ENCODE data around the gene USP11. TPM values are rescaled to one million over a fixed set of nuclear protein-coding genes. Genes with fewer than 3 reads are reported as not detected.

The USP11 gene
- total and polyA plus RNA-seq, 2 of the 4 experiments (the other 2 are of a cell fraction), result 33.5 to 59.7 TPM

DNA sequence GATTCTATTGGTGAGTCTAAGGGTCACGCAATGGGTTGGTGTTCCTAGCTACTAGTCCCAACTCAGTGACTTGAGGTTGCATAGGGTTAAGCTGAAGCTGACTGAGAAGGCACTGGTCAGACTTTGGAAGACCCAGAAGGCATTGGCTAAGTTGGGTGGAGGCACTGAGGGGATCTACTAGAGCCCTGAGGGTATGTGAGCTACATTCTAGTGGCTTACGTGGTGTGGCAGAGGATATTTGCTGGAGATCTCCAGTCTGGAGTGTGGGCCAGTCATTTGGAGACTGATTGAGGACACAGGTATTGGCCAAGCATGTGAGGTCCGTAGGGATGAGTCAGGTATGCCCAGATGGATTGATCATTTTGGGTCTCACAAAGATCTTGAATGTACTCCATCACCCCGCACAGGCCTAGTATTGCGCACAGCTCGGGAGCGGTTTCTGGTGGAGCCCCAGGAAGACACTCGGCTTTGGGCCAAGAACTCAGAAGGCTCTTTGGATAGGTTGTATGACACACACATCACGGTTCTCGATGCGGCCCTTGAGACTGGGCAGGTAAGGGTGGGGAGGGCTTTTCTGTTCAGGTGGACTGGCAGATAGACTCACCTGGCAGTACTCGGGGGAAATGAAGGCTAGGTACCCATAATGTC is 7.2 kb downstream of the USP11 start:
- H3K18ac ChIP-seq (ENCODE audit: low read depth, low read length), result no peak overlapping the region
- H3K9me1 ChIP-seq (ENCODE audit: insufficient read depth, low read length), result peaks cover 8% of the 10 kb centered on the region; the same call in 1 of the 2 replicates
- no peak overlapping the region for H2AK5ac ChIP-seq (ENCODE audit: low read depth, low read length)
- H4K91ac ChIP-seq (ENCODE audit: insufficient read depth, low read depth, low read length), result no peak overlapping the region
- H3K9me3 ChIP-seq (ENCODE audit: control insufficient read depth, insufficient read depth, low read length), result peaks cover 4% of the 10 kb centered on the region; the same call in 1 of the 2 replicates
- TF ChIP-seq NFE2L2 (IDR thresholded peaks at IDR 0.05; ENCODE audit: low read depth, low read length) (no peak), CHD1 (IDR thresholded peaks at IDR 0.05; ENCODE audit: low read depth, low read length) (no peak), POLR2A (IDR thresholded peaks at IDR 0.05; ENCODE audit: low read depth, low read length) (no peak), MXI1 (IDR thresholded peaks at IDR 0.05; ENCODE audit: borderline replicate concordance, low read depth, low read length) (no peak), RAD21 (IDR thresholded peaks at IDR 0.05; ENCODE audit: low read length) (no peak), CEBPB (IDR thresholded peaks at IDR 0.05; ENCODE audit: low read depth, low read length) (no peak), MAFK (IDR thresholded peaks at IDR 0.05; ENCODE audit: low read depth, low read length) (no peak), SMC3 (IDR thresholded peaks at IDR 0.05; ENCODE audit: low read depth, low read length) (no peak)
- TF ChIP-seq, protein P1, sequence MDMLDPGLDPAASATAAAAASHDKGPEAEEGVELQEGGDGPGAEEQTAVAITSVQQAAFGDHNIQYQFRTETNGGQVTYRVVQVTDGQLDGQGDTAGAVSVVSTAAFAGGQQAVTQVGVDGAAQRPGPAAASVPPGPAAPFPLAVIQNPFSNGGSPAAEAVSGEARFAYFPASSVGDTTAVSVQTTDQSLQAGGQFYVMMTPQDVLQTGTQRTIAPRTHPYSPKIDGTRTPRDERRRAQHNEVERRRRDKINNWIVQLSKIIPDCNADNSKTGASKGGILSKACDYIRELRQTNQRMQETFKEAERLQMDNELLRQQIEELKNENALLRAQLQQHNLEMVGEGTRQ (IDR thresholded peaks at IDR 0.05; ENCODE audit: low read depth, low read length), result no peak
- H2BK120ac ChIP-seq (ENCODE audit: low read depth, low read length), result no peak overlapping the region
- no peak overlapping the region for H3K4me3 ChIP-seq (ENCODE audit: insufficient read depth, low read depth, low read length)
- 61% methylated on average over 2 of the region's 12 CpGs; no CpG with 5 or more reads in 1 of the 2 experiments for WGBS, 2 experiments (ENCODE audit: extremely low coverage in 2 of 2, insufficient read length in 1 of 2)
- H3K14ac ChIP-seq (replicated peaks; ENCODE audit: low read depth, low read length), result no peak overlapping the region
- no peak overlapping the region for H2BK5ac ChIP-seq (ENCODE audit: low read depth, low read length, poor library complexity, severe bottlenecking)
- dilution Hi-C loops (cut with HindIII; ENCODE audit: low sequenced_read_pairs, unreplicated experiment) (no loop called here), in situ Hi-C loops (cut with MboI; ENCODE audit: low sequenced_read_pairs) (no loop called here), intact Hi-C loops (cut with micrococcal nuclease) (no loop called here)
- no peak overlapping the region for H2BK15ac ChIP-seq (ENCODE audit: low read depth, low read length)
- no TSS peak for BruUV-seq (replicated peaks)
- no peak overlapping the region for H4K8ac ChIP-seq (ENCODE audit: low read depth in 2 of 2, low read length in 2 of 2)
- H3K4me2 ChIP-seq (ENCODE audit: low read depth, low read length), result no peak overlapping the region
- H3K23ac ChIP-seq (ENCODE audit: low read depth, low read length), result no peak overlapping the region
- ChIA-PET CTCF (no interaction called here), POLR2A (ENCODE audit: unreplicated experiment) (interaction anchor here (0.5 kb wide), 1 partner anchor 105 kb away, joined by 4 read pairs; no protein-coding TSS in a partner anchor)
- no peak overlapping the region for H3K56ac ChIP-seq (ENCODE audit: extremely low read depth, insufficient read depth, low read length)
- DNase-seq (no peak), ATAC-seq (ENCODE audit: low read depth) (no peak)
- H3K4ac ChIP-seq (ENCODE audit: low read depth, low read length), result no peak overlapping the region
- no peak overlapping the region for H2AK9ac ChIP-seq (replicated peaks; ENCODE audit: low read depth, low read length, poor library complexity)
- peaks cover 46% of the 10 kb centered on the region for H3K36me3 ChIP-seq (ENCODE audit: control insufficient read depth, insufficient read depth, low read length)
- no peak overlapping the region for H4K5ac ChIP-seq (ENCODE audit: low read depth, low read length)
- peaks cover 3 to 33% of the 10 kb centered on the region in 2 experiments for H3K79me1 ChIP-seq (ENCODE audit: low read depth in 1 of 2, low read length in 2 of 2)
- H3K27me3 ChIP-seq (ENCODE audit: control insufficient read depth, insufficient read depth, low read length), result peaks cover 16% of the 10 kb centered on the region
- H3K4me1 ChIP-seq (ENCODE audit: control insufficient read depth, insufficient read depth, low read length), result no peaks in the 10 kb centered on the region
- H4K20me1 ChIP-seq (ENCODE audit: insufficient read depth, low read length), result peaks cover 26% of the 10 kb centered on the region
- no peak overlapping the region for H3K9ac ChIP-seq (ENCODE audit: low read depth, low read length)
- no peak overlapping the region for H3K27ac ChIP-seq (ENCODE audit: insufficient read depth, low read length)
- H2BK20ac ChIP-seq (ENCODE audit: low read depth, low read length), result no peak overlapping the region
- no peak overlapping the region for H2AFZ ChIP-seq (replicated peaks; ENCODE audit: low read length, poor library complexity)

All from IMR-90 (cell line).